Central memory CD4-positive, alpha-beta T cell (primary cell): ENCODE results near the gene CD58.
A peak's percentile ranks its signal among the peaks of the same experiment; 100 is the strongest.
"Not testable (repeated sequence)": the region's sequence is repeated elsewhere in the genome, so short reads cannot be mapped to it uniquely, and the experiment has no call there.

Experiments
- DNase-seq: peaks from one replicate; pipeline ENCODE4 v3.0.0; 2022
- total RNA-seq, 3 experiments: gene quantifications; one replicate each; lab custom pipeline; 2026; lab: John Stamatoyannopoulos, UW

CD58 gene, protein sequence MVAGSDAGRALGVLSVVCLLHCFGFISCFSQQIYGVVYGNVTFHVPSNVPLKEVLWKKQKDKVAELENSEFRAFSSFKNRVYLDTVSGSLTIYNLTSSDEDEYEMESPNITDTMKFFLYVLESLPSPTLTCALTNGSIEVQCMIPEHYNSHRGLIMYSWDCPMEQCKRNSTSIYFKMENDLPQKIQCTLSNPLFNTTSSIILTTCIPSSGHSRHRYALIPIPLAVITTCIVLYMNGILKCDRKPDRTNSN
- total RNA-seq: 9.5 to 21.3 (median 14.9) reads per million in 3 experiments

DNA sequence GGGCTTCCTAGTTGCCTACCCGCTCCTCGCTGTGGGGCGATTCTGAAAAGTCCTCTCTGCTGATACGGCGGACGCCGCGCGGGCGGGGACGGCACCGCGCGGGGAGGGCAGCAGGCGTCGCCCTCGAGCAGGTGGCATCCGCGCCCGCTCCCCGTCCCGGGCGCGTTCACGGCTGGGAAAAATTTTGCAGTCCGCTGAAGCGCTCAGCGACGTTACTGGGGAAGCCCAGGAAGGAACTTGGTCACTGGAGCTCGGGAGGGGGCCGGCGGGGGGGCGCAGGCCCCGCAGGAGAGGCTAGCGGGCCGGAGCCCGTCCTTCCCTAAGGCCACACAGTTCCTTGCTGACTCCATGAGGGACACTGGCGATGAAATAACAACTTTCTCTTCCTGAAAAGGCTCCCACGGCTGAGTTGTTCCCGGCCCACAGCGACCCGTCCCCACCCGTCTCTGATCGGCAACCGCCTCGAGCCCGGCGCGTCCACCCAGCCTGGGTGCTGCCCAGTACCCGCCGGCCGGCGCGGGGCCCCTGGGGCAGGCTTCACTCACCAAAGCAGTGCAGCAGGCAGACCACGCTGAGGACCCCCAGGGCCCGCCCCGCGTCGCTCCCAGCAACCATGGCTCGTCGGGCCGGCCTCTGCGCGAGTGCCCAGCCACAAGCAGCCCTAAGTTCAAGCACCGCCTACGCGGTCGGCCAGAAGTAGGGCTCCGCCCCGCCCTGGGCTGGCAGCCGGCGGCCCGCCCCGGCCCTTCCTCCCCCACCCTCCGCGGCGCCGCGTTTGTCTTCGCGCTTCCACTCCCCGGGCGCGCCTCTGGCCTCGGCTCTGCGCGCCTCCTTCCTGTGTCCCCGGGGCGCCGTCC, at the start of gene CD58:
CD58 (minus strand) TSS at position 669 of the 857 bp plus-strand sequence; CDS start at position 615, 54 bp downstream.
- peak; percentile 72 for DNase-seq

DNA sequence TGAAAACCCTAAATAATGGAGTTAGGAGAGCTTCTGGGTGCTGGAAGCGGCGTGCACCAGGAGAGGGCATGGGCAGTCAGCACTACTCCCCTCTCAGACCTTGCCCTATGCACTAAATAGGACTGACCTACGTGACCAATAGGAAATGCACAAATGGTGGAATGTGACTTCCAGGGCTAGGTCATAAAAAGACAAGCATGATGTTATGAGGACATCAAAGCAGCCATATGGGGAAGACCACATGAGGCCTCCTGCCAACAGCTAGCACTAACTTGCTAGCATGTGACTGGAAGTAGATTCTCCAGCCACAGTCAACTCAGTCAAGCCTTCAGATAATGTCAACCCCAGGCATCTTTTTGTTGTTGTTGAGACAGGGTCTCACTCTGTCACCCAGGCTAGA, 49.6 kb upstream of the CD58 start:
- DNase-seq: not testable (repeated sequence)

- DNase-seq: not testable (repeated sequence)
These were observed 48.3 kb upstream of the CD58 start for GRCh38 chr1:116619106-116619505.

DNA sequence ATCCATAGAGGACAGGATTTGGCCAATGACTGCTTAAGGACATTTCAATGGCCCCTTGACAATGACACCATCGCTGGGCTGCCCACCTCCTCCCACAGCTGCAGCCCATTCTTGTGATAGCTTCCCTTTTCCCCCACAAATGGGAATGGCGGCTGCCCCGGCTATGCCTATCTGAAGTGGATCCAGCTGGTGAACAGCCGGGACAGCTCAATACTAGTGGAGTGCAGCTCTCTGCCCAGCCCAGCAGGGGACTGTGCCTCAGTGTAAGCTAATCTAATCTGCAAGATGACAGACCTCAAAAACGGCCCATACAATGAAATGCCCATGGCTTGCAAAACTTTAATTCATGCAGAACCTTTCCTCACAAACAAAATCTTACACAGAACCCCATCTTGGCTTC, 47.0 kb upstream of the CD58 start:
- not testable (repeated sequence) for DNase-seq

- DNase-seq: not testable (repeated sequence)
These were observed 43.0 kb upstream of the CD58 start for GRCh38 chr1:116613825-116614224.

GRCh38 chr1:116609801-116610371, 39.1 kb upstream of the CD58 start:
- not testable (repeated sequence) for DNase-seq

GRCh38 chr1:116608841-116609240, 38.0 kb upstream of the CD58 start:
- DNase-seq: not testable (repeated sequence)

DNA sequence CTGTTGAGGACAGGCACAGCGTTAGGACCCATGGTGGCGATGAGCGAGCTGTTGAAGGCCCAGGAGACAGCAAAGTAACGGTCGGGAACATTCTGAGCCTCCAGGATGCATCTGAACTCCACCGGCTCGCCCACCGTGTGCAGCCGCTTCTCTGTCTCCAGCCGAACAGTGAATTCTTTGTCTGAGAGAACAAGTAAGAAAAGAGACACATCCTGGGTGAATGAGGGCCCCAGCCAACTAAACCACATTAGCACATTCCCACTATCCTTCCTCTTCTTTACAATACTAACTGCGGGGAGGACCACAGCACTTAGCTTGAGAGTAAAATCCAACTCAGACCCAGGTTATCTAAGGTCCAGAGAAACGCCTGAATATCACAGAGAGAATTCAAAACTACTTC, 37.3 kb upstream of the CD58 start:
- DNase-seq: not testable (repeated sequence)

DNA sequence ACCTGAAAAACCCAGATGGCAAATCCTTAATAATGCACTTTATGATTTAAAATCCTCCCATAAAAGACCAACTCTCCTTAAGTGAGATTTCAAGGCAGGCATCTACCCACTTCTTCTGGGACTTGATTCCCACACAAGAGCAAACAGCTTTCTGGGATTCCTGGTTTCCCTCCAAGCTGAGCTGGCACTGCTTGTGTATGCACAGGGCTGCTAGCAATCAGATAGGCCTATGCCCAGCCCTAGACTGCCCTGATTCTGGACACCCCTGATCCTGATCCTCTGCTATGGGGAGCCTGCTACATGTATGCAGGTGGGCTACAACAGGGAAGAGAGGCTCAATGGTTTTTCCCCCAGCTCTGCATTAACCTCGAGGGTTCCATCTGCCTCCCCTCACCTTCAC, 36.6 kb upstream of the CD58 start:
- not testable (repeated sequence) for DNase-seq

- DNase-seq: not testable (repeated sequence)
These were observed 35.2 kb upstream of the CD58 start for GRCh38 chr1:116606067-116606466.

DNA sequence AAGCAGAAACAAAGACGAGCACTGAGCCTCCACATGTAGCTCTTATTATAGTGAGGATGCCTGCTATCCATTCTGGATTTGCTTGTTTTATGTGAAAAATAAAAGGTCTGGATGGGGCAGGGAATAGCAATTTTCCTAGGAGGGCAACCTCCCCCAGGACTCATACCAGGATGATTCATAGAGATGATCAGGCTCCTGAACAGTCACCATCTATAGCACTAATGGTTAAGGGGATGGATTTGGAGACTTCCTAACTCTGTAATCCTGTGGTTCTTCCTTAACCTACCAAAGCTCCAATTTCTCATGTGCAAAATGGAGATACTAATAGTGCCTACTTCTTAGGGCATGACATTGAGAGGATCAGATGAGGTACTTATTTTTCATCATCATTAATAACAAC, 34.5 kb upstream of the CD58 start:
- no peak for DNase-seq

DNA sequence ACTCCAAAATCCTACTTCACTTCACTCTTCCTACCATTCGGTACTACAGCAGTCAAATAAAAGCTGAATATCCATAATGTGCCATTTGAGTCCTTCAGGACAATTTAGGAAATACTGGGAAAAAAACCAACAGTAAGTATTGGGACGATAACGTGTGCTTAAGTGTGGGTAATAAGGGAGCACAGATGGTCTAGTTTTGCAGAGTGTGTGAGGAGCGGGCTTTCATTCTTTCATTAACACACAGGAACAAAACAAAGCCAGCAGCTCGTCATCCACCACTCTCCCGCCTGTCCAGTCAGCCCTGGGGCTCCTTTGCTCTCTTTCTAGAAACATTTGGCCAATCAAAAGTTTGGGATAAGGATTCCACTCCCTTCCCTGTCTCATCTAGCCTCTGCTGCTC, 33.6 kb upstream of the CD58 start:
- not testable (repeated sequence) for DNase-seq

DNA sequence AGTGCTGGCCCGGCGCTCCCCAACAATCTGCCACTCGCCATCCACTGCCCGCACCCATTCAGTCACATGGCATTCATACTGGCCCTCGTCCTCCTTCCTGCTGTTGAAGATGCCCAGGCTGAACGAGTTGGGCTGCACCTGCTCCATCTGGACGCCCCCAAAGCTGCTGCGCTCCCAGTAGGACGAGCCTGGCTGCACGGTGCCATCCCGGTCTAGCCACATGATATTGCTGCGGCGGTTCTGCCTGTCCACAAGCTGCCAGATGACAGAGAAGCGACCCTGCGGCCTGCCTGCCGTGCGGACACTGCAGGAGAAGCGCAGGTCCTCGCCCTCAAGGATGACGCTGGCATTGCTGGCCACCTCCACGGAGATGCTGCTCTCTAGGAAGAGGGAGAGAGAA, 32.8 kb upstream of the CD58 start:
- not testable (repeated sequence) for DNase-seq

- not testable (repeated sequence) for DNase-seq
These were observed 28.5 kb upstream of the CD58 start for GRCh38 chr1:116599369-116599768.

DNA sequence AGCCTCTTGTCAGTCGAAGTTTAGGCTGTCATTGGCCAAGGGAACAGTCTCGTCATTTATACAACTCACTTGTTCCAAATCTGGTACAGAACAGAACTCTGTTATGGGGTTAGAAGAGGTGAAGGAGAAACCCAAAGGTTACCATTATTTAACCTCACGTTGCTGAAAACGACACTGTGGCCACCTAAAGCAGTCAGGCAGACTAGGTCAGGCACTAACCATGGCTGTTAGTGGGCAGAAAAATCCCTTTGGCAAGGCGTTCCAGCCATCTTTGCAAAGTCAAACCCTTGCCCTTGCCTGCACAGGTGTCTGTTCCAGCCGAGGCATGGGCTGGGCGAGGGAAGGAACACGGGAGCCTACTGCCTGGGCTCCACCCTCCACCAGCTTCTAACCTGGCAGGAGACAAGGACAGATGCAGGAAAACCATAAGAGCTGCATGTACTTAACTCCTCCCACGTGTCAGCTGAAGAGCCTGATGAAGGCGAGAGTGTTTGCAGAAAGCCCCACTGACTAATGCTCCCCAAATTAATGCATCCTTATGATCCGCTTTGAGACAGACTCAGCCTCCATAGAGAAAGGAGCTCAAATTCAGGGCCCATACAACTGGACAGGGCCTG, 27.7 kb upstream of the CD58 start:
- DNase-seq: not testable (repeated sequence)

GRCh38 chr1:116597388-116597787, 26.6 kb upstream of the CD58 start:
- not testable (repeated sequence) for DNase-seq

GRCh38 chr1:116596742-116597307, 26.0 kb upstream of the CD58 start:
- not testable (repeated sequence) for DNase-seq

DNA sequence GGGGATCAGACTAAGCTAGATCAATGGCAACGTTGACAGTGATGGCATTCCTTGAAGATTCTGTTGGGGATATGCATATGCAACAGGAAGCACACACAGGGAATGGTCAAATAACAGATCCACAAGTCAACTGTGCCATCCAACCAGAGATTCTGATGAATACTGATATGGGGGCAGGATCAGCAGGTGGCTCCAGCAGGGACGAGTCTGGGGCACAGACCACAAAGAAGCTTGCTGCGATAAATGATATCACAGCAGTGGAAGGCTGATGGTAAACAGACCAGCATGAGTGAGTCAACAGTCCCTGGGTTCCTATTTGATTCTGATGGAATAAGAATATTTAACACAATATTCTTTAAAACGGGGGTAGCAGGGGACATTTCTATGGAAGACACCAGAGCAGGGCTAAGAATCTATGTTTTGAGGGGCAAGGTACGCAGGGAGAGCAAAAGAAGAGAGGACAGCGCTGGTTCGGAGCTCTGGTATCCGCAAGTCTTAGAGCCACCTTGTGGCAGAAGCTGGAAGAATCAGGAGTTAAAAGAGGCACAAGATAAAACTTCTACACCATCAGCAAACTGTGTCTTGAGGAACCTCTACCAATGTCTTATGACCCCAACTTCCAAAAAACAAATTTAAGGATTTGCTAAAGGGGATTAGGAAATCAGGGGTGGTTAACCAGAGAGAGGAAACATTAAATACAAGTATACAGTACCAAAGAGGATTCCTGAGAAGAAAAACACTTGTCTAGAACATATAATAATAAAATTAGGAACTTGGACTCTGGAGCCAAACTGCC, 25.3 kb upstream of the CD58 start:
- peak; percentile 22 for DNase-seq

- DNase-seq: not testable (repeated sequence)
These were observed 24.4 kb upstream of the CD58 start for GRCh38 chr1:116595065-116595840.

- not testable (repeated sequence) for DNase-seq
These were observed 23.2 kb upstream of the CD58 start for GRCh38 chr1:116593977-116594376.

DNA sequence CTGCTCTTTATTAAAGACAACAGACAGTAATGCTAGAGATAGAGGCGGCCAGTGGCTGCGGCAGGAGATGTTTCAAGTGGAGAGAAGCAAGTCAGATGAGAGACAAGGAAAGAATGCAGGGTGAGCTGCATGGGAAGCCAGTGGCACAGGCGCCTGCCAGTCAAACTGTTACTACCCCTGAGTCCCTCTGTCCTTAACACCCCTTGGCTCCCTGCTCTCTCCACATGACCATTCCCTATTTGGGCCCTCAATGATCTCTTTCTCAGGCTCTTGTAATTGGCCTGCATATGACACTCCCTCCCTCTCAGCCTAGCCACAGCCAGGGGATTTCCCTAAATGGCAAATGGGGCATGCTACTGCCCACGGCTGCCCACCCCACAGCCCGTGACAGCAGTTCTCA, 22.6 kb upstream of the CD58 start:
- not testable (repeated sequence) for DNase-seq
